ENCODE measurements around the gene SSPN.

Gene SSPN

DNA sequence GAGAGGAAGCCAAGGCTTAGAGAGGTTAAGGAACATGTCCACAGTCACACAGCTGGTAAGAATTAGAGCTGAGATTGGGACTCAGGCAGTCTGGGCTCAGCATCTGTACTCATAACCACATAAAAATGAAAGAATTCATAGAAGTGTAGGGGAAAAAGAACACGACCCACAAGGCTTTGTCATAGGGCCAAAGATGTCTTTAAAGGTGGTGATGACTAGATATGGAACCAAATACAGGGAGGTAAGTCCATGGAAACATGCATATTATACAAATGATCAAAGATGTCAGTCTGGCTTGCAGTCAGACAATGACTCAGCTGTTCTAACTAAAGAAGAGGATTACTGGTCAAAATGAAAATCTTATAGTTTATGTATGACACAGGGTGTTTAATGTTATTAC lies 7.2 kb upstream of the SSPN start:
- H3K27me3 ChIP-seq (ENCODE audit: control insufficient read depth, insufficient read depth, low read length) = no peaks in the 10 kb centered on the region
- no peak overlapping the region for H3K27ac ChIP-seq (ENCODE audit: low read depth, low read length)
- H3K9me3 ChIP-seq (ENCODE audit: control insufficient read depth, insufficient read depth, low read depth, low read length) = no peaks in the 10 kb centered on the region

GRCh38 chr12:26188641-26189040 lies 6.7 kb upstream of the SSPN start:
- no peaks in the 10 kb centered on the region for H3K9me3 ChIP-seq (ENCODE audit: control insufficient read depth, insufficient read depth, low read depth, low read length)
- H3K27me3 ChIP-seq (ENCODE audit: control insufficient read depth, insufficient read depth, low read length) = peaks cover 3% of the 10 kb centered on the region

More for the DNA sequence above, 7.2 kb upstream of the SSPN start:
- no peak overlapping the region for H3K4me3 ChIP-seq (ENCODE audit: low read depth, low read length)
- peaks cover 3% of the 10 kb centered on the region; the same call in 1 of the 2 replicates for H3K4me1 ChIP-seq (ENCODE audit: control insufficient read depth, insufficient read depth, low read length)
- H3K9ac ChIP-seq (ENCODE audit: low read length) = no peak overlapping the region
- H3K36me3 ChIP-seq (ENCODE audit: control insufficient read depth, insufficient read depth, low read length) = no peaks in the 10 kb centered on the region

GRCh38 chr12:26192142-26192541 lies 3.2 kb upstream of the SSPN start:
- H3K9me3 ChIP-seq (ENCODE audit: control insufficient read depth, insufficient read depth, low read depth, low read length) = no peaks in the 10 kb centered on the region
- H3K36me3 ChIP-seq (ENCODE audit: control insufficient read depth, insufficient read depth, low read length) = no peaks in the 10 kb centered on the region
- peaks cover 37% of the 10 kb centered on the region for H3K27me3 ChIP-seq (ENCODE audit: control insufficient read depth, insufficient read depth, low read length)
- no peak overlapping the region for H3K4me3 ChIP-seq (ENCODE audit: low read depth, low read length)
- H3K9ac ChIP-seq (ENCODE audit: low read length) = no peak overlapping the region
- H3K27ac ChIP-seq (ENCODE audit: low read depth, low read length) = no peak overlapping the region
- peaks cover 9% of the 10 kb centered on the region for H3K4me1 ChIP-seq (ENCODE audit: control insufficient read depth, insufficient read depth, low read length)

More at GRCh38 chr12:26188641-26189040, 6.7 kb upstream of the SSPN start:
- Histone ChIP-seq H3K27ac (ENCODE audit: low read depth, low read length) (no peak overlapping the region), H3K4me3 (ENCODE audit: low read depth, low read length) (no peak overlapping the region), H3K9ac (ENCODE audit: low read length) (no peak overlapping the region), H3K36me3 (ENCODE audit: control insufficient read depth, insufficient read depth, low read length) (no peaks in the 10 kb centered on the region), H3K4me1 (ENCODE audit: control insufficient read depth, insufficient read depth, low read length) (peaks cover 3% of the 10 kb centered on the region; the same call in 1 of the 2 replicates)

- no peaks in the 10 kb centered on the region for H3K9me3 ChIP-seq (ENCODE audit: control insufficient read depth, insufficient read depth, low read depth, low read length)
- no peak overlapping the region for H3K9ac ChIP-seq (ENCODE audit: low read length)
- peaks cover 9% of the 10 kb centered on the region for H3K4me1 ChIP-seq (ENCODE audit: control insufficient read depth, insufficient read depth, low read length)
- no peaks in the 10 kb centered on the region for H3K36me3 ChIP-seq (ENCODE audit: control insufficient read depth, insufficient read depth, low read length)
- H3K27ac ChIP-seq (ENCODE audit: low read depth, low read length) = no peak overlapping the region
- no peak overlapping the region for H3K4me3 ChIP-seq (ENCODE audit: low read depth, low read length)
- H3K27me3 ChIP-seq (ENCODE audit: control insufficient read depth, insufficient read depth, low read length) = peaks cover 37% of the 10 kb centered on the region
These were observed 1.8 kb upstream of the SSPN start for GRCh38 chr12:26193539-26193938.

DNA sequence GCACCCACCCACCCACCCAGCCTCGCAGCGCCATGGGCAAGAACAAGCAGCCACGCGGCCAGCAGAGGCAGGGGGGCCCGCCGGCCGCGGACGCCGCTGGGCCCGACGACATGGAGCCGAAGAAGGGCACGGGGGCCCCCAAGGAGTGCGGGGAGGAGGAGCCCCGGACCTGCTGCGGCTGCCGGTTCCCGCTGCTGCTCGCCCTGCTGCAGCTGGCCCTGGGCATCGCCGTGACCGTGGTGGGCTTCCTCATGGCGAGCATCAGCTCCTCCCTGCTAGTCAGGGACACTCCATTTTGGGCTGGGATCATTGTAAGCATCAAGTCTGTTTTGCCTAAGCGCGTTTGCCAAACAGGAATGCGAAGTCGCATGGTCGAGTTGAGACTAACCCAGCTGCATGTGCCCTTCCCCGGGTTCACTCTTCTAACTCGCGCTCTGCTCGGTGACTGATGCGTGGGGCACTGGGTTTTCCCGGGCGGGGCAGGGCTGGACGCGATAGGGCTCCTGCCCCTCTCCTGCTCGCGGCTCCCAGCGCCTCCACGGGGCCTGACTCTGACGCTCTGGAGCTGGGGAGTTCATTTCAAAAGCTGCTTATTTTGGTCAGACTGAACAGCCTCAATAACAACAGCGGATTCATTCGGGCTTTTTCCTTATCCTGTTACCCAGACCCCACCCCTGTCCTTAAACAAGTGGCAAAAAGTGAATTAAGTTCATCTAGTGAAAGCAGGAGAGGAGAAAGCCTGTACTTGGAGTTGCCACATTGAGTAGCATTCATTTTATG lies 458 bp downstream of the SSPN start:
- no peaks in the 10 kb centered on the region for H3K36me3 ChIP-seq (ENCODE audit: control insufficient read depth, insufficient read depth, low read length)
- H3K9me3 ChIP-seq (ENCODE audit: control insufficient read depth, insufficient read depth, low read depth, low read length) = no peaks in the 10 kb centered on the region
- H3K27ac ChIP-seq (ENCODE audit: low read depth, low read length) = no peak overlapping the region
- H3K4me3 ChIP-seq (ENCODE audit: low read depth, low read length) = peak overlapping the region; percentile 81
- peaks cover 37% of the 10 kb centered on the region for H3K27me3 ChIP-seq (ENCODE audit: control insufficient read depth, insufficient read depth, low read length)
- peak overlapping the region; percentile 75 for H3K9ac ChIP-seq (ENCODE audit: low read length)
- H3K4me1 ChIP-seq (ENCODE audit: control insufficient read depth, insufficient read depth, low read length) = peaks cover 9% of the 10 kb centered on the region

DNA sequence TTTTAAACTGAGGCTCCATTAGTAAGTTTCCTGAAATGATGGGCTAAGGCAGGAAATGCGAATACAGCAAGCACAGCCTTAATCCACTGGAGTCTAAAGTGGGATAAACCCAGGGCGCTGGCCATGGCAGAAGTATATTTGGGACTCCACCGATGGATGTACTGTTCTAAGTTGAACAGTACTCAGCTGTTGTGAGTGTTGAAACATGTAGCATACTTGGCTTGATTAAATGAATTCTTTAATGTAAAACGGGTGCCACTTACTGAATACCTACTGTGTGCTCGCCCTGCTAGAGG lies 996 bp downstream of the SSPN start:
- H3K4me3 ChIP-seq (ENCODE audit: low read depth, low read length) = peak overlapping the region; percentile 81
- H3K9ac ChIP-seq (ENCODE audit: low read length) = peak overlapping the region; percentile 75
- H3K36me3 ChIP-seq (ENCODE audit: control insufficient read depth, insufficient read depth, low read length) = no peaks in the 10 kb centered on the region
- H3K27ac ChIP-seq (ENCODE audit: low read depth, low read length) = no peak overlapping the region
- H3K9me3 ChIP-seq (ENCODE audit: control insufficient read depth, insufficient read depth, low read depth, low read length) = no peaks in the 10 kb centered on the region
- peaks cover 9% of the 10 kb centered on the region for H3K4me1 ChIP-seq (ENCODE audit: control insufficient read depth, insufficient read depth, low read length)
- H3K27me3 ChIP-seq (ENCODE audit: control insufficient read depth, insufficient read depth, low read length) = peaks cover 37% of the 10 kb centered on the region

- no peaks in the 10 kb centered on the region for H3K36me3 ChIP-seq (ENCODE audit: control insufficient read depth, insufficient read depth, low read length)
- H3K4me3 ChIP-seq (ENCODE audit: low read depth, low read length) = no peak overlapping the region
- H3K9me3 ChIP-seq (ENCODE audit: control insufficient read depth, insufficient read depth, low read depth, low read length) = no peaks in the 10 kb centered on the region
- no peak overlapping the region for H3K9ac ChIP-seq (ENCODE audit: low read length)
- H3K27me3 ChIP-seq (ENCODE audit: control insufficient read depth, insufficient read depth, low read length) = peaks cover 37% of the 10 kb centered on the region
- no peak overlapping the region for H3K27ac ChIP-seq (ENCODE audit: low read depth, low read length)
- H3K4me1 ChIP-seq (ENCODE audit: control insufficient read depth, insufficient read depth, low read length) = peaks cover 9% of the 10 kb centered on the region
These were observed 2.5 kb downstream of the SSPN start for GRCh38 chr12:26197832-26198231.

DNA sequence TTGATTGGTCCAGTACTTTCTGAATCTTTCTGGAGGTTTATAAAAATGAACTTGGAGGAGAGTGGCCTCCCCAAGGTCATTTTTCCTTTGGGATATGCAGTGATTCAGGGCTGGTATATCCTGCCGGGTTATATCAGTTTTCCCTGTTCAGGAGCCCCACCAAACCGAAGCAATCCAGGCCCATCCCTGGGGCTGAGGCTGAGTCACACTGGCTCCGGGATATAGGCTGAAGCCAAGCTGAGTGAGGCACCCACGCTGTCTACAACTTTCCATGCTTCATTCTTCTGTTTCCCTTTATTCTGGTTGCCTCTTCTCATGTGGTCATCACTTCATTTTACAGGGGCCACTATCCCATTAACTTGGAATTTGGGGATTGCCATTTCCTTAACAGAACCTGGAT lies 3.4 kb downstream of the SSPN start:
- Histone ChIP-seq H3K27ac (ENCODE audit: low read depth, low read length) (no peak overlapping the region), H3K27me3 (ENCODE audit: control insufficient read depth, insufficient read depth, low read length) (peaks cover 33% of the 10 kb centered on the region), H3K36me3 (ENCODE audit: control insufficient read depth, insufficient read depth, low read length) (no peaks in the 10 kb centered on the region), H3K9me3 (ENCODE audit: control insufficient read depth, insufficient read depth, low read depth, low read length) (no peaks in the 10 kb centered on the region), H3K9ac (ENCODE audit: low read length) (no peak overlapping the region), H3K4me3 (ENCODE audit: low read depth, low read length) (no peak overlapping the region), H3K4me1 (ENCODE audit: control insufficient read depth, insufficient read depth, low read length) (peaks cover 9% of the 10 kb centered on the region)

- no peaks in the 10 kb centered on the region for H3K4me1 ChIP-seq (ENCODE audit: control insufficient read depth, insufficient read depth, low read length)
- H3K27ac ChIP-seq (ENCODE audit: low read depth, low read length) = no peak overlapping the region
- H3K9ac ChIP-seq (ENCODE audit: low read length) = no peak overlapping the region
These were observed 7.9 kb downstream of the SSPN start for GRCh38 chr12:26203167-26203780.

GRCh38 chr12:26204612-26205289 lies 9.4 kb downstream of the SSPN start:
- no peak overlapping the region for H3K27ac ChIP-seq (ENCODE audit: low read depth, low read length)

More at GRCh38 chr12:26203167-26203780, 7.9 kb downstream of the SSPN start:
- no peaks in the 10 kb centered on the region for H3K36me3 ChIP-seq (ENCODE audit: control insufficient read depth, insufficient read depth, low read length)
- H3K9me3 ChIP-seq (ENCODE audit: control insufficient read depth, insufficient read depth, low read depth, low read length) = no peaks in the 10 kb centered on the region
- H3K27me3 ChIP-seq (ENCODE audit: control insufficient read depth, insufficient read depth, low read length) = peaks cover 7% of the 10 kb centered on the region; the same call in 1 of the 2 replicates
- H3K4me3 ChIP-seq (ENCODE audit: low read depth, low read length) = no peak overlapping the region

DNA sequence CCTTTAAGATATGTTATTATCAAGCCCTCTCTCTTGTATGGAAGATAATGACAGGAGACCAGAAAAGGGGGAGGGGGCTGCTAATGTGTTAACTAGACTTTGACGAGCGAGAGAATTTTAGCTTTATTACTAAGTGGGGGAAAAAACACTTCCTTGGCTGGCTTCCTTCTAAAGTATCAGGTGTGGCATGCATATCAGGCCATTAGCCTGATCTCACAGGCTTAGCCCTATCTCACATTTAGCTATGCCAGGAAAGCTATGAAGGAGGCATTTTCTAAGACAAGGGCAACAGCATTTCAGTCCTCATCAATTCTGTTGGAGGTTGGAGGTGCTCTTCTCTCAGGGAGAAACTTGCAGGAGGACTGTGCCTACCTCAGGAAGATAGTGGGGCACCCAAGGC lies 9.9 kb downstream of the SSPN start:
- H3K4me3 ChIP-seq (ENCODE audit: low read depth, low read length) = no peak overlapping the region
- H3K4me1 ChIP-seq (ENCODE audit: control insufficient read depth, insufficient read depth, low read length) = no peaks in the 10 kb centered on the region
- no peaks in the 10 kb centered on the region for H3K36me3 ChIP-seq (ENCODE audit: control insufficient read depth, insufficient read depth, low read length)
- H3K27me3 ChIP-seq (ENCODE audit: control insufficient read depth, insufficient read depth, low read length) = peaks cover 7% of the 10 kb centered on the region; the same call in 1 of the 2 replicates
- H3K27ac ChIP-seq (ENCODE audit: low read depth, low read length) = no peak overlapping the region
- H3K9me3 ChIP-seq (ENCODE audit: control insufficient read depth, insufficient read depth, low read depth, low read length) = no peaks in the 10 kb centered on the region
- no peak overlapping the region for H3K9ac ChIP-seq (ENCODE audit: low read length)

More at GRCh38 chr12:26204612-26205289, 9.4 kb downstream of the SSPN start:
- no peak overlapping the region for H3K9ac ChIP-seq (ENCODE audit: low read length)
- H3K4me1 ChIP-seq (ENCODE audit: control insufficient read depth, insufficient read depth, low read length) = no peaks in the 10 kb centered on the region
- H3K9me3 ChIP-seq (ENCODE audit: control insufficient read depth, insufficient read depth, low read depth, low read length) = no peaks in the 10 kb centered on the region
- H3K27me3 ChIP-seq (ENCODE audit: control insufficient read depth, insufficient read depth, low read length) = peaks cover 7% of the 10 kb centered on the region; the same call in 1 of the 2 replicates
- no peak overlapping the region for H3K4me3 ChIP-seq (ENCODE audit: low read depth, low read length)
- no peaks in the 10 kb centered on the region for H3K36me3 ChIP-seq (ENCODE audit: control insufficient read depth, insufficient read depth, low read length)
